Neural progenitor cell (in vitro differentiated cells): ENCODE data around the gene ITSN1.

ENCODE experiments used
- EZH2 ChIP-seq: fragments of 200-600 bp; sonication (generic); IDR thresholded peaks from 2 replicates; pipeline ENCODE4 v1.6.1; 2017; ENCODE audit warnings: antibody characterized with exemption, mild to moderate bottlenecking, moderate library complexity
- EZH2phosphoT487 ChIP-seq: fragments of 200-600 bp; sonication (generic); IDR thresholded peaks from 2 replicates; pipeline ENCODE4 v1.6.1; 2017; ENCODE audit warnings: antibody characterized with exemption
- TF ChIP-seq, protein P1 (sequence below): fragments of 200-600 bp; sonication (generic); IDR thresholded peaks from 2 replicates; pipeline ENCODE4 v1.5.1; 2017; ENCODE audit warnings: antibody characterized with exemption, mild to moderate bottlenecking

DNA sequence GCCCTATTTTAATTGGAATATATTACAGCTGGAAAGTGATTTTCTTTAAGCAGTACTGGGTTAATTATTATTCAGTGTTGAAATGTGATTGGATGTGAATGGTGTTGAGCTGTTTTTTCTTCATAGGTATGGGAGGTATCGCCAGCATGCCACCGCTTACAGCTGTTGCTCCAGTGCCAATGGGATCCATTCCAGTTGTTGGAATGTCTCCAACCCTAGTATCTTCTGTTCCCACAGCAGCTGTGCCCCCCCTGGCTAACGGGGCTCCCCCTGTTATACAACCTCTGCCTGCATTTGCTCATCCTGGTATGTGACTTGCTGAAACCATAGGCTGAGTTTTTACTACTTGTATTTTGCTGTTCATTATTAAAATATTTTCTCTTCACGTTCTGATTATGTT is 107.7 kb downstream of the ITSN1 start:
- TF ChIP-seq, protein P1, sequence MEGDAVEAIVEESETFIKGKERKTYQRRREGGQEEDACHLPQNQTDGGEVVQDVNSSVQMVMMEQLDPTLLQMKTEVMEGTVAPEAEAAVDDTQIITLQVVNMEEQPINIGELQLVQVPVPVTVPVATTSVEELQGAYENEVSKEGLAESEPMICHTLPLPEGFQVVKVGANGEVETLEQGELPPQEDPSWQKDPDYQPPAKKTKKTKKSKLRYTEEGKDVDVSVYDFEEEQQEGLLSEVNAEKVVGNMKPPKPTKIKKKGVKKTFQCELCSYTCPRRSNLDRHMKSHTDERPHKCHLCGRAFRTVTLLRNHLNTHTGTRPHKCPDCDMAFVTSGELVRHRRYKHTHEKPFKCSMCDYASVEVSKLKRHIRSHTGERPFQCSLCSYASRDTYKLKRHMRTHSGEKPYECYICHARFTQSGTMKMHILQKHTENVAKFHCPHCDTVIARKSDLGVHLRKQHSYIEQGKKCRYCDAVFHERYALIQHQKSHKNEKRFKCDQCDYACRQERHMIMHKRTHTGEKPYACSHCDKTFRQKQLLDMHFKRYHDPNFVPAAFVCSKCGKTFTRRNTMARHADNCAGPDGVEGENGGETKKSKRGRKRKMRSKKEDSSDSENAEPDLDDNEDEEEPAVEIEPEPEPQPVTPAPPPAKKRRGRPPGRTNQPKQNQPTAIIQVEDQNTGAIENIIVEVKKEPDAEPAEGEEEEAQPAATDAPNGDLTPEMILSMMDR = no peak
- TF ChIP-seq EZH2phosphoT487 (no peak), EZH2 (no peak)
